DND-41 (cell line): ENCODE data around the gene MAU2.

Experiments used
- EZH2 ChIP-seq: IDR thresholded peaks from 3 replicates; pipeline ENCODE4 v1.6.1; 2012; ENCODE audit warnings: borderline replicate concordance, low read depth, mild to moderate bottlenecking, moderate library complexity, low read length, inconsistent platforms; ENCODE audit not compliant: severe bottlenecking
- TF ChIP-seq, protein P1 (sequence below): IDR thresholded peaks from 2 replicates; pipeline ENCODE4 v1.5.1; 2012; ENCODE audit warnings: borderline replicate concordance, low read length, moderate library complexity, mild to moderate bottlenecking; ENCODE audit not compliant: poor library complexity, severe bottlenecking; ENCODE audit errors: extremely low read depth

DNA sequence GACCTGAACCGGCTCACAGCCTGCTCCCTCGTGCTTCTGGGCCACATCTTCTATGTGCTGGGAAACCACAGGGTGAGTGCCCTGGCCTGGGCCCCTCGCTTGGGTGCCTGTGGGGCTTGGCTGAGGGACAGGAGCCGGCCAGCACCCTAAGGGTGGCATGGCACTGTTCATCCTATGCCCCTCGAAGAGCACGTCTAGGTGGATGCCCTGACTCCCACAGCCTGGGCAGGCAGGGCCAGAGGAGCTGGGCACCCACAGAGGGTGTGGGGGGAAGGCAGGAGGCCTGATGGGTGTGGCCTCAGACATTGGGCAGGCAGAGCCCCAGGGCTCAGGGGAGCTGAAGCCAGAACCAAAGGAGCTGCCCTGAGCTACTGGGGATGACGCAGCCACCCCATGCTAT, 28.7 kb downstream of the MAU2 start:
- TF ChIP-seq, protein P1, sequence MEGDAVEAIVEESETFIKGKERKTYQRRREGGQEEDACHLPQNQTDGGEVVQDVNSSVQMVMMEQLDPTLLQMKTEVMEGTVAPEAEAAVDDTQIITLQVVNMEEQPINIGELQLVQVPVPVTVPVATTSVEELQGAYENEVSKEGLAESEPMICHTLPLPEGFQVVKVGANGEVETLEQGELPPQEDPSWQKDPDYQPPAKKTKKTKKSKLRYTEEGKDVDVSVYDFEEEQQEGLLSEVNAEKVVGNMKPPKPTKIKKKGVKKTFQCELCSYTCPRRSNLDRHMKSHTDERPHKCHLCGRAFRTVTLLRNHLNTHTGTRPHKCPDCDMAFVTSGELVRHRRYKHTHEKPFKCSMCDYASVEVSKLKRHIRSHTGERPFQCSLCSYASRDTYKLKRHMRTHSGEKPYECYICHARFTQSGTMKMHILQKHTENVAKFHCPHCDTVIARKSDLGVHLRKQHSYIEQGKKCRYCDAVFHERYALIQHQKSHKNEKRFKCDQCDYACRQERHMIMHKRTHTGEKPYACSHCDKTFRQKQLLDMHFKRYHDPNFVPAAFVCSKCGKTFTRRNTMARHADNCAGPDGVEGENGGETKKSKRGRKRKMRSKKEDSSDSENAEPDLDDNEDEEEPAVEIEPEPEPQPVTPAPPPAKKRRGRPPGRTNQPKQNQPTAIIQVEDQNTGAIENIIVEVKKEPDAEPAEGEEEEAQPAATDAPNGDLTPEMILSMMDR, result no peak
- no peak for TF ChIP-seq EZH2
